DMS53 treated with DMSO at 0.1 percent for 48 hours (cell line): ENCODE data around the gene INO80E.

ENCODE experiments used
- DNase-seq: peaks from one replicate; lab custom pipeline; 2025; ENCODE audit not compliant: unreplicated experiment; lab: John Stamatoyannopoulos, UW

The INO80E gene

DNA sequence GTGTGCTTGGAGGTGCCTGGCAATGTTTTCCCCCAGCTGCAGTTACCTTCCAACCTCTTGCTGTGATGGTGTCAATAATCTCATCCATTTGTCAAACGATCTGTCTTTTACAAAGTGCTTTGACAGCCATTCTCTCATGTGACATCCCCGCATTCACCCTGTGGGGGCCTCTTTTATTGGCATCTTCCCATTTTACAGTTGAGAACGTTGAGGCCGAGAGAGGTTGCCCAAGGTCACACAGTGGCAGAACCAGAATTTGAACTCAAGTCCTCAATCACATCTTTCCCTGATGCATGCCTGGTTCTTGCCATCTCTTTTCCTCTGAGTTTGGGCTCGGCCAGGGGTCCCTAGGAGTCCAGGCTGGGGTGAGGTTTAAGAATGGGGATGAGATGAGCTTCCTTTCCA is 20.9 kb upstream of the INO80E start:
- no peak for DNase-seq

DNA sequence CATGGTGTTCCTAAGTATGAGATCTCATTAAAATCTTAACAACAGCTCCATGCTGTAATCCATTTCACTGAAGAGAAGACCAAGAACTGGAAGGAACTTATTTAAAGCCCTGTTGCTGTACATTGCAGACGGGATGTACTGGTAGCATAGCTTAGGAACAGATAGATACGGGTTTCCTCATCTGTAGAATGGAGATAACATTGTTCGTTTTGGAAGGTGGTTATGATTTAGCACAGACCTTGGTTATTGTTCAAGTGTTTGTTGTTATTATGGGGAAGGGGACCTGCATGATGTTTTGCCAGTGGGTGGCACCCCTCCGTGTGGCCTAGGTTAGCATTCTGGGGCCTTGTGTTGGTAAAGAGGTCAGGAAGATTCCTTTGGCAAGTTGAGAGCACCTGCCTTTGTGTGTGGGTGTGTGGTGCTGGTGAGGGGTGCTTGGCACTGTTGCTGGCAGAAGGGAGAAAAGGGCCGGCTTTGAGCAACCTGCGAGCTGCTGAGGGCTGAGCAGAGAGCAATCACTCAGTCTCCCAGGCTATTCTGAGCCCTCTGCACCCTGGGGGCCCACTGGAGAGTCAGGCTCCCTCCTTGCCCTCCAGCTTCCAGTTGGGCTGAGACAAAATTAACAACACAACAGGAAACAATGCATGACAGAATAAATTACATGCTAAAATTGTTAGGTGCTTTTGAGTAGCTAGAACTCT is 20.1 kb upstream of the INO80E start:
- DNase-seq: no peak

DNA sequence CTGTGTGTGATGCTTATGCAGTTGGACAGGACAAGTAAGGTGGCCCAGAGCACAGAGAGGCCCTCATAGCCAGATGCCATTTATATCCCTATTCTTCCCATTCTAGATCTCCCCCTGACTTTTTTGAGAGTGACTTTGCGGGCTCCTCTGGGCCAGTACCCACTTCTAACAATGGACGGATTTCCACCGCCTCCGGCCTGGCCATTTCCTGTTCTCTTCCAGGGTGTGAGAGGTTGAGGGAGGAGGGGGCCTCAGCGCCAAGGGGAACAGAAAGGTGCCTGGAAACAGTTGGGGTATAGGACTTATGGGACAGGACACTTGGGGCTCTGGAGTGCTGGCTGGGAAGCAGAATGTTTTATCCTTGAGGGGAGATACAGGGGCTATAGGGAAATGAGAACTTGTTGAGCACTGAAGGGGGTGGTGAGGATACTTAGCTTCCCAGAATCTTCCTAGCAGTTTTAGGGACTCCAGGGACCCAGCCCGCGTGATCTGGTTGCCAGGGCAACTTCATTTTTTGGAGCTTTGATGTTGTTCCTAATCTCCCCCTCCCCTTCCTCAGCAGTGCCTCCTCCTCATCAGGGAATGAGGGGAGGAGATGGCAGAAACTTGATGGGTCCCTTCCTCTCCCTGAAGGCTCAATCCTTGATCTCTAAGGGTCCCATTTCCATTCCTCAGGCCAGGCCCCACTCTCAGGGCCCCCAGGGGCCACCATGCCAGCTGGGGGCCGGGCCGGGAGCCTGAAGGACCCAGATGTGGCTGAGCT is 18.8 kb upstream of the INO80E start:
- DNase-seq: no peak

DNA sequence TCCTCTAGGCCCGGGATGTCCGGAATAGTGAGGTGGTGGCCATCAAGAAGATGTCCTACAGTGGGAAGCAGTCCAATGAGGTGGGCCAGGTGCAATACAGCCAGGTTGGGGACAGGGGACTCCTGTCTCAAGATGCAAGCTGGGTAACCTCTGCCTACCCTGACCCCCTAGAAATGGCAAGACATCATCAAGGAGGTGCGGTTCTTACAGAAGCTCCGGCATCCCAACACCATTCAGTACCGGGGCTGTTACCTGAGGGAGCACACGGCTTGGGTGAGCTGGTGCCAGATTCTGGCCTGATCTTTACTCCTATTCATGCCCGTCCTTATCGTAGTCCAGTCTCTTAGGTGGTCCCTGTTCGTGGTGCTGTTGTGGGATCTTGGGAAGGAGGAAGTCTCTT is 18.0 kb upstream of the INO80E start:
- DNase-seq: no peak

DNA sequence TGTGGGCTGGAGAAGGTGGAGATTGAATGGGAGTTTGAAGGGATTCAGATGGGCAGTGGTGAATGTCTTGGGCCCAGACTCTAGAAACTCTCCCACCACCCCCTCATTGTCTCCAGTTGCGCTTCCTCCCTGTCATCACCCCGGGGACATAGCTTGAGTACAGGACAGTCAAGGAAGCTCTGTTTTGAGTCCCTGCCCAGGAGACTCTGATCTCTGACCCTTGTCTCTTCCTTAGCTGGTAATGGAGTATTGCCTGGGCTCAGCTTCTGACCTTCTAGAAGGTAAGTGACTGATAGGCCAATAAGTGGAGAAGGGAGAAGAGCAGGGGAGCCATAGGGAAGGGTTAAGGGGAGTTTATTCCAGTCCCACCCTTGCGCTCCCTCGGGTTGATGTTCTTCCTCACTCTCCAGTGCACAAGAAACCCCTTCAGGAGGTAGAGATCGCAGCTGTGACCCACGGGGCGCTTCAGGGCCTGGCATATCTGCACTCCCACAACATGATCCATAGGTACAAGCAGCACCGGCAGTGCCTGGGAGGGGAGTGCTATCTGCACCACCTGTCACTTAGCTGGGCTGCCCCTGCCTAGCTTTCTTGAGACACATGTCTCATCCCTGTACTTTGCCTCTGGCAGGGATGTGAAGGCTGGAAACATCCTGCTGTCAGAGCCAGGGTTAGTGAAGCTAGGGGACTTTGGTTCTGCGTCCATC is 17.3 kb upstream of the INO80E start:
- DNase-seq: no peak

DNA sequence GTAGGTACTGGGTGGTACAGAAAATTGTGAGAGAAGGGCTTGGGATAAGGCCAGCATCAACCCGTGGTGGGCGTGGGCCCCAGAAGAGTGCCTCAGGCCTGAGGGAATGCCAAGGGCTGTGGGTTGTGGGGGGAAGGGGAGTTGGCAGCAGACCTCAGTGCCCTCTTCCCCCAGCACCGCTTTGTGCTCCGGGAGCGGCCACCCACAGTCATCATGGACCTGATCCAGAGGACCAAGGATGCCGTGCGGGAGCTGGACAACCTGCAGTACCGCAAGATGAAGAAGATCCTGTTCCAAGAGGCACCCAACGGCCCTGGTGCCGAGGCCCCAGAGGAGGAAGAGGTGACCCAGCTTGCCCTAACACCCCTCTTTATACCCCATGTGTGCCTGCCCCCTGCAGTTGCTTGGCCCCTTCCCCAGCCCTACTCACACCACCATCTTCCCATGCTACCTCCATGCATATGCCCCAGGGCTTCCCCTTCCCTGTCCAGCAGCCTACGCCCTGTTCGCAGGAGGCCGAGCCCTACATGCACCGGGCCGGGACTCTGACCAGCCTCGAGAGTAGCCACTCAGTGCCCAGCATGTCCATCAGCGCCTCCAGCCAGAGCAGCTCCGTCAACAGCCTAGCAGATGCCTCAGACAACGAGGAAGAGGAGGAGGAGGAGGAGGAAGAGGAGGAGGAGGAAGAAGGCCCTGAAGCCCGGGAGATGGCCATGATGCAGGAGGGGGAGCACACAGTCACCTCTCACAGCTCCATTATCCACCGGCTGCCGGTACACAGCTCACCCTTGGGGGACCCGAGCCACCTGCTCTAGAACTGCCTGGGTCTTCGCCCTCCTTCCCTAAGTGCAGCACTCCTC is 13.3 kb upstream of the INO80E start:
- no peak for DNase-seq

DNA sequence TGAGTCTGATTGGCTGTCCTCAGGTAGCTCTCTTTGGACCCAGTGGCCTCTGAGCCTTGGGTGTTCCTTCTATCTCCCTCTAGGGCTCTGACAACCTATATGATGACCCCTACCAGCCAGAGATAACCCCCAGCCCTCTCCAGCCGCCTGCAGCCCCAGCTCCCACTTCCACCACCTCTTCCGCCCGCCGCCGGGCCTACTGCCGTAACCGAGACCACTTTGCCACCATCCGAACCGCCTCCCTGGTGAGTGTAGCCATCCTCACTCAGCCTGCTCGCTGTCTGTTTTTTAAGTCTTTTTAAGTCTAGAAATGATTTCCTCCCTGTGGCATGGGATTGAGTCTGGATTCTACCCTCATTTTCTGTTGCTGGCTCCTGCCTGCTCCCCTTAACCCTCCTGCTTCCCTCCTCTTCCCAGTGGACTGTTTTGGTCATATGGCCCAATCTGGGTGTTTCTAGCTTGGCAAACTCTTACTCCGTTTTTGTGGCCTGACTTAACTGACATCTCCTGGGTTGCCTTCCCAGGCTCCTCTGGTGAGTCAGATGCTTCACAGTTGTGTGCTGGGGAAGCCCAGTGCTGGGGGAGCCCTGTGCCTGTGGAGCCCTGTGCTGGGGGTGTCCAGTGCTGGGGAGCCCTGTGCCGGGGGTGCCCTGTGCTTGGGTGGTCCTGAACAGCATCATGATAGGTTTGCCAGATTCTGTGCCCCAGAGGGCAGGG is 12.5 kb upstream of the INO80E start:
- no peak for DNase-seq

DNA sequence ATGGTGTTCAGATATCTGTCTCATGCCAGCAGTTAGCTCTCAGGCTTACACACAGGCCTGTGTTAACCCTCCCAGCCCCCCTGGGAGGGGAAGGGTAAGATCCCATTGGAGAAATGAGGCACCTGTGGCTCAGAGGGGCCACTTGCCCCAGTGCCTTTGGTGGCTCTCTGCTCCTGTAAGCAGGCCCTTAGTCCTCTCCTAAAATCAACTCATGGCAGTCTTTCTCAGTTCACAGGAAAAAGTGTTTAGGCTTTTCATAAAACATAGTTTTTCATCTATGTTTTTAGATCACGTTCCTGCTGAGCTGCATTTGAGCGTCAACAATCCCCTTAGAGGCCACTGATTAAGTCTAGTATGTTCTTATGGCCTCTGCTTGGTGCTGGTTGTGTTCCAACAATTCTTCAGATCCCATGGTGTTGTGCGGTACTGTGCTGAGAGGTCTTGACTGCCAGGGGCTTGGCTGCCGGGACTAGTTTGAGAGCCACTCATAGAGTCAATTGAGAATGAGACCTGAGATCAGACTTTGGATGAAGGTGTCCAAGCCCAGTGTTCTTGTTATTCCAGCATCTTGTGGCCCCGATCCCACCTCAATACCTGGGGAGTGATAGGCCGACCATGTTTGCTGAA is 11.8 kb upstream of the INO80E start:
- DNase-seq: no peak

DNA sequence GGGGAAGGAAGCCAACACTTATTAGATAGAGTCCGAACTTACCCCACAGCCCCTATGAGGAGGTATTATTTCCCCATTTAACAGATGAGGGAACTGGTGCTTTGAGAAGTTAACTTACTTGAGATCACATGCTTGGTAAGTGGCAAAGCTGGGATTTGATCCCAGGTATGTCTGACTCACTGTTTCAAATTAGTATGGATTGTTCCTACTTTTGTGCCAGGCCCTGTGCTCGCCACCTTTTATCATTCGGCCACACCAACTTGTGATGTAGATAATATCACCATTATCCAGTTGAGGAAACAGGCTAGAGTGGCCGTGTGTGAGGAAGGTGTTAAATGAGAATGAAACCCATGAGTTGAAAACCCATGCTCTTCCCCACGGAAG is 11.3 kb upstream of the INO80E start:
- no peak for DNase-seq

DNA sequence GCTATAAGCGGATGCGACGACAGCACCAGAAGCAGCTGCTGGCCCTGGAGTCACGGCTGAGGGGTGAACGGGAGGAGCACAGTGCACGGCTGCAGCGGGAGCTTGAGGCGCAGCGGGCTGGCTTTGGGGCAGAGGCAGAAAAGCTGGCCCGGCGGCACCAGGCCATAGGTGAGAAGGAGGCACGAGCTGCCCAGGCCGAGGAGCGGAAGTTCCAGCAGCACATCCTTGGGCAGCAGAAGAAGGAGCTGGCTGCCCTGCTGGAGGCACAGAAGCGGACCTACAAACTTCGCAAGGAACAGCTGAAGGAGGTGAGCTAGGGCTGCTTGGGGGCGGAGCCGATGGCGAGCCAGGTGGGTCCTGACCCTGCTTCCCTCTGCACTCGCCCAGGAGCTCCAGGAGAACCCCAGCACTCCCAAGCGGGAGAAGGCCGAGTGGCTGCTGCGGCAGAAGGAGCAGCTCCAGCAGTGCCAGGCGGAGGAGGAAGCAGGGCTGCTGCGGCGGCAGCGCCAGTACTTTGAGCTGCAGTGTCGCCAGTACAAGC is 10.7 kb upstream of the INO80E start:
- no peak for DNase-seq

DNA sequence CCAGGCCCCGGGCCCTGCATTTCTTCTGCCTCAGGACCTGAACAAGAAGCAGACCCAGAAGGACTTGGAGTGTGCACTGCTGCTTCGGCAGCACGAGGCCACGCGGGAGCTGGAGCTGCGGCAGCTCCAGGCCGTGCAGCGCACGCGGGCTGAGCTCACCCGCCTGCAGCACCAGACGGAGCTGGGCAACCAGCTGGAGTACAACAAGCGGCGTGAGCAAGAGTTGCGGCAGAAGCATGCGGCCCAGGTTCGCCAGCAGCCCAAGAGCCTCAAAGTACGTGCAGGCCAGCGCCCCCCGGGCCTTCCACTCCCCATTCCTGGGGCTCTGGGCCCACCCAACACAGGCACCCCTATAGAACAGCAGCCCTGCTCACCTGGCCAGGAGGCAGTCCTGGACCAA is 9.8 kb upstream of the INO80E start:
- DNase-seq: no peak

DNA sequence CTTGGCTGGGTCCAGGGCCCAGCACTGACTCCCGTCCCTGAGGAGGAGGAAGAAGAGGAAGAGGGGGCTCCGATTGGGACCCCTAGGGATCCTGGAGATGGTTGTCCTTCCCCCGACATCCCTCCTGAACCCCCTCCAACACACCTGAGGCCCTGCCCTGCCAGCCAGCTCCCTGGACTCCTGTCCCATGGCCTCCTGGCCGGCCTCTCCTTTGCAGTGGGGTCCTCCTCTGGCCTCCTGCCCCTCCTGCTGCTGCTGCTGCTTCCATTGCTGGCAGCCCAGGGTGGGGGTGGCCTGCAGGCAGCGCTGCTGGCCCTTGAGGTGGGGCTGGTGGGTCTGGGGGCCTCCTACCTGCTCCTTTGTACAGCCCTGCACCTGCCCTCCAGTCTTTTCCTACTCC is 9.1 kb upstream of the INO80E start:
- no peak for DNase-seq

DNA sequence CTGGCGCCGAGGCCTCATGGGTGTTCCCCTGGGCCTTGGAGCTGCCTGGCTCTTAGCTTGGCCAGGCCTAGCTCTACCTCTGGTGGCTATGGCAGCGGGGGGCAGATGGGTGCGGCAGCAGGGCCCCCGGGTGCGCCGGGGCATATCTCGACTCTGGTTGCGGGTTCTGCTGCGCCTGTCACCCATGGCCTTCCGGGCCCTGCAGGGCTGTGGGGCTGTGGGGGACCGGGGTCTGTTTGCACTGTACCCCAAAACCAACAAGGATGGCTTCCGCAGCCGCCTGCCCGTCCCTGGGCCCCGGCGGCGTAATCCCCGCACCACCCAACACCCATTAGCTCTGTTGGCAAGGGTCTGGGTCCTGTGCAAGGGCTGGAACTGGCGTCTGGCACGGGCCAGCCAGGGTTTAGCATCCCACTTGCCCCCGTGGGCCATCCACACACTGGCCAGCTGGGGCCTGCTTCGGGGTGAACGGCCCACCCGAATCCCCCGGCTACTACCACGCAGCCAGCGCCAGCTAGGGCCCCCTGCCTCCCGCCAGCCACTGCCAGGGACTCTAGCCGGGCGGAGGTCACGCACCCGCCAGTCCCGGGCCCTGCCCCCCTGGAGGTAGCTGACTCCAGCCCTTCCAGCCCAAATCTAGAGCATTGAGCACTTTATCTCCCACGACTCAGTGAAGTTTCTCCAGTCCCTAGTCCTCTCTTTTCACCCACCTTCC is 8.5 kb upstream of the INO80E start:
- DNase-seq: no peak

DNA sequence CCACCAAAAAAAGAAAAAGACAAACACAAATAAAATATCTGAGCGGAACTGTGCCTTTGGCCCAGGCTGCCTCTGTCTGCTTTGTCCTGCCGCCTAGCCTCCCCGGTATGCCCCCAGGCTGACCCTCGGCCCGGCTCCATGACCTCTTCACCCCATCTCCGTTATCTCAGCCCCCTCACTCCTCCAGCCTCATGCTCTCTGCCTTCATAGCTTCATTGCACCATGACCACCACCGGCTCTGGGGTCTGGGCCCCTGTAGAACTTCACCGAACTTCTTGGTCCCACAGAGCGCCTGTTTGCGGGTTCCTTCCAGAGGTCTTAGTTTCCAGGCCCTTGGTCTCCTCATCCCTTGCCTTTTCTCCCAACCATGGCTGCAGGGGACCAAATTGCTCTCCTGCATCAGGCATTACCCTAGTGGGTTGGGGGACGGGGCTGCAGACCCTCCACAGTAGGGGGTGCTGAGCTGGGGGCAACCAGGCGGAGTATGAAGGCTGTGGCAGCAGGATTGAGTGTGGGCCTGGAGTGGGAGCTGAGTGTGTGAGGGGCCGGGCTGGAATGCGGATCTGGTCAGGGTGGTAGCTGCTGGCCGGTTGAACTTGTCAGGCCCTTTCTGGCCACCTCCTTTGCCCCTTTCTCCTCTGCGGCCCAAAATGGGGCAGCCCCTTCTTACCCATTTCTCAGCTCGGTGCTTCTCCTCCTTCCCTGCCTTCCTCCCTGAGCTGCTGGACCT is 7.5 kb upstream of the INO80E start:
- no peak for DNase-seq

DNA sequence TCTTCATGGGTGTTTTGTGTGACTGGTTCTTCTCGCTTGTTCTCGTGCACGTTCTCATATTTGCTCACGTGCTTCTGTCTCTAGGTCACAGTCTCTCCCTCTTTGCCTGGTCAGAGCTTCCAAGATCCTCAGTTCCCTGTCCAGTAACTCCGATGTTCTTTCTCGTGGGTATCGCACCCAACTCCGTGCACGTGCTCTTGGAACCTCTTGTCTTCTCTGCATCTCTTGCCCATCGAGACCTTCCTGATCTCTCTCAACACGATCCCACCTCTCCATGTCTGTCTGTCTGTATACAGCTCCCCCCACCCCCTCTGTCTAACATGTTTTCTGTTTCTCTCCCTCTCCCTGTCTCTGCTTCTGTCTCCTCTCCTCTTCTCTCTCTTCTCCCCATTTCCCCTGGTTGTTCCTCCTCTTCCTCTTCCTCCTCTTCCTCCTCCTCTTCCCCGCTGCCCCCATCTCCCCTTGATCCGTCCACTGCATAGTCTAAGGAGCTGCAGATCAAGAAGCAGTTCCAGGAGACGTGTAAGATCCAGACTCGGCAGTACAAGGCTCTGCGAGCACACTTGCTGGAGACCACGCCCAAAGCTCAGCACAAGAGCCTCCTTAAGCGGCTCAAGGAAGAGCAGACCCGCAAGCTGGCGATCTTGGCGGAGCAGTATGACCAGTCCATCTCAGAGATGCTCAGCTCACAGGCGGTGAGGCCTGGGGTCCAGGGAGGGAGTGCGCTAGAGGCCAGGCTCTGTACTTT is 6.8 kb upstream of the INO80E start:
- no peak for DNase-seq

DNA sequence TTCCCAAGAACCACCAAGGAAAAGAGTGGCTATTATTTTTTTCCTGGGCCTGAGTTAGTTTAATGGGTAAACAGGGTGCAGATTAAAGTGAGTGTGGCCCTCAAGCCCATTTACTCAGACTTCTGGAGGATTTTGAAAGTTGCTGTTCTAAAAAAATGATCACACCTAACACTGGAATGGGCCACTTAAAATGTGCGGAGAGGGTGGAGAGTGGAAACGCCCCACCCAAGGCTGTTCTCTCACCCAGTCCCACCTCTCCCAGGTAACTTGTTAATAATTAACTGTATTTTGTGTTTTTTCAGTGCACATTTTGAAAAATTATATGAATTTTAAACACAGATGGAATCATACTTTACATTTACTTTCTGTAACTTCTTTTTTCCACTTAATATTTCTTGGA is 6.0 kb upstream of the INO80E start:
- DNase-seq: no peak

DNA sequence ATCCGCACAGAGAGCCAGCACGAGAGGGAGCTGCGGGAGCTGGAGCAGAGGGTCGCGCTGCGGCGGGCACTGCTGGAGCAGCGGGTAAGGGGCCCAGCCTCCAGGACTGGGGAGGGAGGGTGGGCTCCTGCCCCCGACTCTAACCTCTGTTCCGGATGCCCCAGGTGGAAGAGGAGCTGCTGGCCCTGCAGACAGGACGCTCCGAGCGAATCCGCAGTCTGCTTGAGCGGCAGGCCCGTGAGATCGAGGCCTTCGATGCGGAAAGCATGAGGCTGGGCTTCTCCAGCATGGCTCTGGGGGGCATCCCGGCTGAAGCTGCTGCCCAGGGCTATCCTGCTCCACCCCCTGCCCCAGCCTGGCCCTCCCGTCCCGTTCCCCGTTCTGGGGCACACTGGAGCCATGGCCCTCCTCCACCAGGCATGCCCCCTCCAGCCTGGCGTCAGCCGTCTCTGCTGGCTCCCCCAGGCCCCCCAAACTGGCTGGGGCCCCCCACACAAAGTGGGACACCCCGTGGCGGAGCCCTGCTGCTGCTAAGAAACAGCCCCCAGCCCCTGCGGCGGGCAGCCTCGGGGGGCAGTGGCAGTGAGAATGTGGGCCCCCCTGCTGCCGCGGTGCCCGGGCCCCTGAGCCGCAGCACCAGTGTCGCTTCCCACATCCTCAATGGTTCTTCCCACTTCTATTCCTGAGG is 5.0 kb upstream of the INO80E start:
- DNase-seq: no peak
